Measurements from ENCODE around the gene FAM222B. TPM values are rescaled to one million over a fixed set of nuclear protein-coding genes. Genes with fewer than 3 reads are reported as not detected.
"Not testable (repeated sequence)": the region's sequence is repeated elsewhere in the genome, so short reads cannot be mapped to it uniquely, and the experiment has no call there.

Gene FAM222B
- total and polyA plus RNA-seq, 4 donors = 2.8 to 5.4 (median 4.1) TPM

GRCh38 chr17:28783161-28783560 is 59.4 kb downstream of the FAM222B start (continued):
- TF ChIP-seq CTCF (IDR thresholded peaks at IDR 0.05; ENCODE audit: low read depth, low read length, missing input control) = no peak
- TF ChIP-seq ZBTB33 (IDR thresholded peaks at IDR 0.05) = no peak
- TF ChIP-seq RAD21 (IDR thresholded peaks at IDR 0.05) = no peak
- no peak for TF ChIP-seq FOXA1 (IDR thresholded peaks at IDR 0.05)
- TF ChIP-seq YY1 (IDR thresholded peaks at IDR 0.05) = no peak

GRCh38 chr17:28779601-28780000 is 63.0 kb downstream of the FAM222B start:
- not testable (repeated sequence) for DNase-seq (ENCODE audit: low spot score)

GRCh38 chr17:28777178-28777577 is 65.4 kb downstream of the FAM222B start:
- Histone ChIP-seq H3K9ac (ENCODE audit: low read depth in 1 of 2, low read length in 2 of 2) (no peak overlapping the region), H3K9me3 (ENCODE audit: control insufficient read depth in 4 of 4, low read length in 3 of 4) (no peaks in the 10 kb centered on the region), H3K4me3 (ENCODE audit: low read depth in 1 of 3, low read length in 3 of 3) (no peak overlapping the region), H3K36me3 (ENCODE audit: control insufficient read depth in 4 of 4, insufficient read depth in 3 of 4, low read depth in 1 of 4, low read length in 3 of 4) (peaks cover 0 to 3% (median 0%) of the 10 kb centered on the region in 4 donors), H3K27me3 (ENCODE audit: control insufficient read depth in 4 of 4, insufficient read depth in 4 of 4, low read length in 3 of 4) (no peaks in the 10 kb centered on the region), H3K27ac (ENCODE audit: low read depth in 1 of 2, low read length in 2 of 2) (no peak overlapping the region), H3K4me1 (ENCODE audit: control insufficient read depth in 4 of 4, insufficient read depth in 4 of 4, low read length in 3 of 4) (peaks cover 1 to 10% (median 3%) of the 10 kb centered on the region in 4 donors)
- 65% methylated on average over 1 of the region's 1 CpG for WGBS
- no peak for TF ChIP-seq FOXA1 (IDR thresholded peaks at IDR 0.05)
- TF ChIP-seq REST (IDR thresholded peaks at IDR 0.05) = no peak
- TF ChIP-seq EGR1 (IDR thresholded peaks at IDR 0.05; ENCODE audit: low read depth in 2 of 2) = no peak
- no peak for TF ChIP-seq RXRA (IDR thresholded peaks at IDR 0.05)
- no peak for DNase-seq (ENCODE audit: low spot score)

More at GRCh38 chr17:28779601-28780000, 63.0 kb downstream of the FAM222B start:
- not testable (repeated sequence) for H3K36me3 ChIP-seq (ENCODE audit: control insufficient read depth in 4 of 4, insufficient read depth in 3 of 4, low read depth in 1 of 4, low read length in 3 of 4); H3K9me3 ChIP-seq (ENCODE audit: control insufficient read depth in 4 of 4, low read length in 3 of 4); H3K4me3 ChIP-seq (ENCODE audit: low read depth in 1 of 3, low read length in 3 of 3); H3K4me1 ChIP-seq (ENCODE audit: control insufficient read depth in 4 of 4, insufficient read depth in 4 of 4, low read length in 3 of 4); H3K9ac ChIP-seq (ENCODE audit: low read depth in 1 of 2, low read length in 2 of 2); H3K27ac ChIP-seq (ENCODE audit: low read depth in 1 of 2, low read length in 2 of 2); H3K27me3 ChIP-seq (ENCODE audit: control insufficient read depth in 4 of 4, insufficient read depth in 4 of 4, low read length in 3 of 4)
- 96% methylated on average over 13 of the region's 13 CpGs for WGBS

Data from liver (tissue), 9 donors.